Chondrocyte (in vitro differentiated cells): ENCODE data around the gene TPST2. TPM values are rescaled to one million over a fixed set of nuclear protein-coding genes. Genes with fewer than 3 reads are reported as not detected.

Experiments used
- DNase-seq: peaks from one replicate; pipeline ENCODE4 v3.0.0; 2021; ENCODE audit warnings: mixed read lengths, low spot score
- H3K27ac Mint-ChIP-seq: one replicate; pipeline ENCODE4 v1.8.0; 2021; ENCODE audit warnings: mild to moderate bottlenecking, moderate library complexity, mixed read lengths; ENCODE audit not compliant: unreplicated experiment
- H3K27me3 Mint-ChIP-seq: 2 replicates; pipeline ENCODE4 v1.8.0; 2021; ENCODE audit warnings: low read depth, mixed read lengths
- H3K36me3 Mint-ChIP-seq: 2 replicates; pipeline ENCODE4 v1.8.0; 2021; ENCODE audit warnings: low read depth, mixed read lengths
- H3K4me1 Mint-ChIP-seq: 2 replicates; pipeline ENCODE4 v1.8.0; 2021; ENCODE audit warnings: low read depth, mild to moderate bottlenecking, mixed read lengths
- H3K4me3 Mint-ChIP-seq: one replicate; pipeline ENCODE4 v1.8.0; 2021; ENCODE audit warnings: mild to moderate bottlenecking, moderate library complexity, mixed read lengths; ENCODE audit not compliant: unreplicated experiment
- H3K9me3 Mint-ChIP-seq: 2 replicates; pipeline ENCODE4 v1.8.0; 2021; ENCODE audit warnings: low read depth, mixed read lengths
- total RNA-seq: library from RNA; stranded (reverse); gene quantifications from 3 replicates; pipeline ENCODE4 v1.2.1, GENCODE V29; 2021
- TF ChIP-seq, protein P1 (sequence below): fragments of 200-600 bp; sonication (generic); IDR thresholded peaks from 2 replicates; pipeline ENCODE4 v1.5.0; 2021; ENCODE audit warnings: antibody characterized with exemption, mild to moderate bottlenecking, moderate library complexity

Gene TPST2
- total RNA-seq, 1 donor from 2014 or later = 75.8 TPM

- Mint-ChIP-seq H3K4me3 (no peak overlapping the region), H3K4me1 (no peaks in the 10 kb centered on the region), H3K27ac (no peak overlapping the region), H3K9me3 (no peaks in the 10 kb centered on the region), H3K27me3 (peaks cover 10% of the 10 kb centered on the region), H3K36me3 (no peaks in the 10 kb centered on the region)
- no peak for DNase-seq
- TF ChIP-seq, protein P1, sequence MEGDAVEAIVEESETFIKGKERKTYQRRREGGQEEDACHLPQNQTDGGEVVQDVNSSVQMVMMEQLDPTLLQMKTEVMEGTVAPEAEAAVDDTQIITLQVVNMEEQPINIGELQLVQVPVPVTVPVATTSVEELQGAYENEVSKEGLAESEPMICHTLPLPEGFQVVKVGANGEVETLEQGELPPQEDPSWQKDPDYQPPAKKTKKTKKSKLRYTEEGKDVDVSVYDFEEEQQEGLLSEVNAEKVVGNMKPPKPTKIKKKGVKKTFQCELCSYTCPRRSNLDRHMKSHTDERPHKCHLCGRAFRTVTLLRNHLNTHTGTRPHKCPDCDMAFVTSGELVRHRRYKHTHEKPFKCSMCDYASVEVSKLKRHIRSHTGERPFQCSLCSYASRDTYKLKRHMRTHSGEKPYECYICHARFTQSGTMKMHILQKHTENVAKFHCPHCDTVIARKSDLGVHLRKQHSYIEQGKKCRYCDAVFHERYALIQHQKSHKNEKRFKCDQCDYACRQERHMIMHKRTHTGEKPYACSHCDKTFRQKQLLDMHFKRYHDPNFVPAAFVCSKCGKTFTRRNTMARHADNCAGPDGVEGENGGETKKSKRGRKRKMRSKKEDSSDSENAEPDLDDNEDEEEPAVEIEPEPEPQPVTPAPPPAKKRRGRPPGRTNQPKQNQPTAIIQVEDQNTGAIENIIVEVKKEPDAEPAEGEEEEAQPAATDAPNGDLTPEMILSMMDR = no peak
These were observed 30.3 kb upstream of the TPST2 start for GRCh38 chr22:26620197-26620596.

DNA sequence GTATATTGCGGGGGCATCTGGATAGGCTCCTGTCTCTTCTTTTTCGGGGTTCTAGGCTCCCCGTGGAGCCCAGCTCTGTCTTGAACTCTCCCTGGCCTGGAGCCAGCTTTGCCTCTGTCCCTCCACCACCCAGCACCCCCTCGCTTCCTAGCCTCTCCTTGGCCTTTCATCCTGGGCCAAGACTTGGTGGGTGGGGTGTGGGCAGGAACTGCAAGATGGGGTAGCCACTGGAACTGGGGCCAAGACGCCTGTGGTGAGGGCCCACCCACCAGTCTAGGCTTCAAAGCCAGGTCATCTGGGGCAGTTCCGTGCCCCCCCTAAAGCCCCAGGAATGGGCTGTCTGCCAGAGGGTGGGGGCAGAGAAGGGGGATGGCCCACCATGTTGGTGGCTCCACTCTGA lies 29.6 kb upstream of the TPST2 start:
- DNase-seq = no peak
- no peaks in the 10 kb centered on the region for H3K9me3 Mint-ChIP-seq
- H3K36me3 Mint-ChIP-seq = no peaks in the 10 kb centered on the region
- no peaks in the 10 kb centered on the region for H3K4me1 Mint-ChIP-seq
- H3K27ac Mint-ChIP-seq = no peak overlapping the region
- H3K4me3 Mint-ChIP-seq = no peak overlapping the region
- TF ChIP-seq, protein P1 = no peak
- H3K27me3 Mint-ChIP-seq = peaks cover 10% of the 10 kb centered on the region

GRCh38 chr22:26618455-26618854 lies 28.5 kb upstream of the TPST2 start:
- no peaks in the 10 kb centered on the region for H3K9me3 Mint-ChIP-seq

GRCh38 chr22:26617271-26618199 lies 27.6 kb upstream of the TPST2 start, which contains the start of gene CRYBB1:
CRYBB1 (minus strand) TSS chr22:26618027; CDS start chr22:26616319, 1,708 bp downstream.
- H3K9me3 Mint-ChIP-seq = no peaks in the 10 kb centered on the region
- H3K27me3 Mint-ChIP-seq = peaks cover 17% of the 10 kb centered on the region
- TF ChIP-seq, protein P1 = no peak
- H3K4me3 Mint-ChIP-seq = no peak within 1 kb of the TSS
- no peaks in the 10 kb centered on the region for H3K36me3 Mint-ChIP-seq
- peaks cover 4% of the 10 kb centered on the region for H3K4me1 Mint-ChIP-seq
- no peak for DNase-seq
- no peak within 1 kb of the TSS for H3K27ac Mint-ChIP-seq

More at GRCh38 chr22:26618455-26618854, 28.5 kb upstream of the TPST2 start:
- H3K27ac Mint-ChIP-seq = no peak overlapping the region
- DNase-seq = no peak
- no peak overlapping the region for H3K4me3 Mint-ChIP-seq
- H3K4me1 Mint-ChIP-seq = peaks cover 4% of the 10 kb centered on the region
- H3K27me3 Mint-ChIP-seq = peaks cover 17% of the 10 kb centered on the region
- TF ChIP-seq, protein P1 = no peak
- no peaks in the 10 kb centered on the region for H3K36me3 Mint-ChIP-seq

GRCh38 chr22:26616650-26617049 lies 26.7 kb upstream of the TPST2 start:
- Mint-ChIP-seq H3K4me3 (no peak overlapping the region), H3K27ac (no peak overlapping the region), H3K27me3 (peaks cover 13% of the 10 kb centered on the region), H3K4me1 (peaks cover 4% of the 10 kb centered on the region), H3K9me3 (no peaks in the 10 kb centered on the region), H3K36me3 (no peaks in the 10 kb centered on the region)
- no peak for DNase-seq
- TF ChIP-seq, protein P1 = no peak
